ENCODE measurements around the gene CLDN7. TPM values are rescaled to one million over a fixed set of nuclear protein-coding genes. Genes with fewer than 3 reads are reported as not detected.

The CLDN7 gene
- total RNA-seq, 1 donor from 2014 or later = 0.27 TPM

DNA sequence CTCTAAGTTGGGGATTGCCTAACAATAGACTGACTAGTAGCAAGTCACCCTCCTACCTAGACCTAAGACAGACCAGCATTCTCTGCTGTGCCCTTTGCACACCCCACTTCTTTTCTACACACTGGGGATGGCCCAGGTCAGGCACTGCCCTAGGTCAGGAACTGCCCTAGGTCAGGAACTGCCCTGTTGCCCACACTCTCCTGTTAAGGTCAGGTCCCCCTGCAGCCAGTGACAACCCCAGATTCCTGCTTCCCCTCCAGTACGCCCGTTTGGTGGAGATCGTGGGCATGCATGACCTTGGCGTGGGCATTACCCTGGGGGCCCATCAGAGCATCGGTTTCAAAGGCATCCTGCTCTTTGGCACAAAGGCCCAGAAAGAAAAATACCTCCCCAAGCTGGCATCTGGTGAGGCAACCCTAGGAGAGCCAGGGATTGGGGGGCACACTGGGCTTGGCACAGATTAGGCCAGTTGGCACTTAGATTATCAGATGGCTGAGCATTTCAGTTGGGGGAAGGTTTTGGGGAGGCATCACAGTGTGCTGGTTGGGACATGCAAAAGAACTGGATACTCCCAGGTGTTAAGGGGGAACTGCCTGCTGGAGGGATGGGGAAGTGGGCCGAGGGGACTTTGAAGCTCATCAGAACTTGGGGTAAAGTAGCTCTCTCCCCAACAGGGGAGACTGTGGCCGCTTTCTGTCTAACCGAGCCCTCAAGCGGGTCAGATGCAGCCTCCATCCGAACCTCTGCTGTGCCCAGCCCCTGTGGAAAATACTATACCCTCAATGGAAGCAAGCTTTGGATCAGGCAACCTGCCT, 40.8 kb downstream of the CLDN7 start:
- TF ChIP-seq, protein P1, sequence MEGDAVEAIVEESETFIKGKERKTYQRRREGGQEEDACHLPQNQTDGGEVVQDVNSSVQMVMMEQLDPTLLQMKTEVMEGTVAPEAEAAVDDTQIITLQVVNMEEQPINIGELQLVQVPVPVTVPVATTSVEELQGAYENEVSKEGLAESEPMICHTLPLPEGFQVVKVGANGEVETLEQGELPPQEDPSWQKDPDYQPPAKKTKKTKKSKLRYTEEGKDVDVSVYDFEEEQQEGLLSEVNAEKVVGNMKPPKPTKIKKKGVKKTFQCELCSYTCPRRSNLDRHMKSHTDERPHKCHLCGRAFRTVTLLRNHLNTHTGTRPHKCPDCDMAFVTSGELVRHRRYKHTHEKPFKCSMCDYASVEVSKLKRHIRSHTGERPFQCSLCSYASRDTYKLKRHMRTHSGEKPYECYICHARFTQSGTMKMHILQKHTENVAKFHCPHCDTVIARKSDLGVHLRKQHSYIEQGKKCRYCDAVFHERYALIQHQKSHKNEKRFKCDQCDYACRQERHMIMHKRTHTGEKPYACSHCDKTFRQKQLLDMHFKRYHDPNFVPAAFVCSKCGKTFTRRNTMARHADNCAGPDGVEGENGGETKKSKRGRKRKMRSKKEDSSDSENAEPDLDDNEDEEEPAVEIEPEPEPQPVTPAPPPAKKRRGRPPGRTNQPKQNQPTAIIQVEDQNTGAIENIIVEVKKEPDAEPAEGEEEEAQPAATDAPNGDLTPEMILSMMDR (IDR thresholded peaks at IDR 0.05) = no peak
- Mint-ChIP-seq H3K4me3 (ENCODE audit: unreplicated experiment) (no peak overlapping the region), H3K4me1 (ENCODE audit: unreplicated experiment) (peaks cover 51% of the 10 kb centered on the region), H3K27me3 (ENCODE audit: unreplicated experiment) (no peaks in the 10 kb centered on the region), H3K9me3 (ENCODE audit: unreplicated experiment) (no peaks in the 10 kb centered on the region), H3K36me3 (ENCODE audit: unreplicated experiment) (peaks cover 18% of the 10 kb centered on the region), H3K27ac (ENCODE audit: unreplicated experiment) (peak overlapping the region; percentile 99)
- DNase-seq (ENCODE audit: extremely low spot score, unreplicated experiment) = no peak

DNA sequence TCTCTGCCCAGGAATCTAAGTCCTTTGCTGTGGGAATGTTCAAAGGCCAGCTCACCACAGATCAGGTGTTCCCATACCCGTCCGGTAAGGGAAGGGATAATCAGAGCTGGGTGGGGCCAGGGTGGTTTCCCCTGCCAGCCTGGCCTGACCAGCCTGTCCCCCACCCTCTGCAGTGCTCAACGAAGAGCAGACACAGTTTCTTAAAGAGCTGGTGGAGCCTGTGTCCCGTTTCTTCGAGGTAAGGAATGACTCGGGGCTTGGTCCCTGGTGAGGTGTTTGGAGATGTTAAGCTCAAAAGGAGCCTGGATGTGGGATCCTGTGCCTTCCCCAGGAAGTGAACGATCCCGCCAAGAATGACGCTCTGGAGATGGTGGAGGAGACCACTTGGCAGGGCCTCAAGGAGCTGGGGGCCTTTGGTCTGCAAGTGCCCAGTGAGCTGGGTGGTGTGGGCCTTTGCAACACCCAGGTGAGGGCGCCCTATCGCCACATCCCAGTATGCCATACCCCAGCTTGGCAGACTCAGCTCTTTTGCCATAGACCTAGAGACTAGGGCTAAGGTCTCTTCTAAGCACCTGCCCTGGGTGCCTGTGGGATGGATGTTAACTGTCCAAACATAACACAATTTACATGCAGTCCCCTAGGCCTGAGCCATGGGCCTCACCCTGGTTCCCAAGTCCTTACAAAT, 41.5 kb downstream of the CLDN7 start:
- no peaks in the 10 kb centered on the region for H3K9me3 Mint-ChIP-seq (ENCODE audit: unreplicated experiment)
- no peak for DNase-seq (ENCODE audit: extremely low spot score, unreplicated experiment)
- peaks cover 59% of the 10 kb centered on the region for H3K4me1 Mint-ChIP-seq (ENCODE audit: unreplicated experiment)
- TF ChIP-seq, protein P1 (IDR thresholded peaks at IDR 0.05) = peak; percentile 59
- H3K4me3 Mint-ChIP-seq (ENCODE audit: unreplicated experiment) = peak overlapping the region; percentile 97
- peak overlapping the region; percentile 99 for H3K27ac Mint-ChIP-seq (ENCODE audit: unreplicated experiment)
- no peaks in the 10 kb centered on the region for H3K27me3 Mint-ChIP-seq (ENCODE audit: unreplicated experiment)
- peaks cover 16% of the 10 kb centered on the region for H3K36me3 Mint-ChIP-seq (ENCODE audit: unreplicated experiment)

DNA sequence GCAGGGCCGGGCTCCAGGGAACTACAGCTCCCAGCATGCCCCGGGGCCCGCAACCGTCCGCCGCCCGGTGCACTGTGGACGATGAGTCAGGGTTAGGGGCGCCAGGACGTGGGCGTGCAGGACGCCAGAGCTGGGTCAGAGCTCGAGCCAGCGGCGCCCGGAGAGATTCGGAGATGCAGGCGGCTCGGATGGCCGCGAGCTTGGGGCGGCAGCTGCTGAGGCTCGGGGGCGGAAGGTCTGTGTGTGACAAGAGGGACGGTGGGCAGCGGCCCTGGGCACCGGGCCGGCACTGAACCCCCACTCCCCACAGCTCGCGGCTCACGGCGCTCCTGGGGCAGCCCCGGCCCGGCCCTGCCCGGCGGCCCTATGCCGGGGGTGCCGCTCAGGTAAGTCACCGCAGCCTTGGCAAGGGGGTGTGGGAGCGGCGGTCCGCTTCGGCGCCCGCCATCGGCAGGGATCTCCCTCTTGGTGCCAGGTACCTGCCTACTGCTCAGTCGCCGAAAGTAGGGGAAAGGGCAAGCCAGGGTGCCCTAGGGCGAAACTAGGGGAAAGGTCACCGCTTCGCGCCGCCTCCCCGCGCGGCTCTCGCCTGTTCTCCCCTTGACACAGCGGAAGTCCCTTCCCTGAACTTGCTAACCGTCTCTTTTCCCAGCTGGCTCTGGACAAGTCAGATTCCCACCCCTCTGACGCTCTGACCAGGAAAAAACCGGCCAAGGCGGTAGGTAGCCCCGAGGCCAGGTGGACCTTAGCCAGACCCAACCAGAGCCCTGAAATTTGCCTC, 42.3 kb downstream of the CLDN7 start, which contains the start of the genes ACADVL and DLG4:
Gene ACADVL, plus strand, starts transcription at position 127 of the 781 bp plus-strand sequence. Its CDS starts 47 bp downstream, at position 174.
Gene DLG4, minus strand, starts transcription at position 25 of the 781 bp plus-strand sequence.
- no peaks in the 10 kb centered on the region for H3K27me3 Mint-ChIP-seq (ENCODE audit: unreplicated experiment)
- H3K4me1 Mint-ChIP-seq (ENCODE audit: unreplicated experiment) = peaks cover 62% of the 10 kb centered on the region
- peak within 1 kb of the TSS; percentile 97 for H3K4me3 Mint-ChIP-seq (ENCODE audit: unreplicated experiment)
- H3K9me3 Mint-ChIP-seq (ENCODE audit: unreplicated experiment) = no peaks in the 10 kb centered on the region
- H3K27ac Mint-ChIP-seq (ENCODE audit: unreplicated experiment) = peak within 1 kb of the TSS; percentile 99
- DNase-seq (ENCODE audit: extremely low spot score, unreplicated experiment) = peak; percentile 95
- H3K36me3 Mint-ChIP-seq (ENCODE audit: unreplicated experiment) = peaks cover 10% of the 10 kb centered on the region
- TF ChIP-seq, protein P1 (IDR thresholded peaks at IDR 0.05) = no peak

DNA sequence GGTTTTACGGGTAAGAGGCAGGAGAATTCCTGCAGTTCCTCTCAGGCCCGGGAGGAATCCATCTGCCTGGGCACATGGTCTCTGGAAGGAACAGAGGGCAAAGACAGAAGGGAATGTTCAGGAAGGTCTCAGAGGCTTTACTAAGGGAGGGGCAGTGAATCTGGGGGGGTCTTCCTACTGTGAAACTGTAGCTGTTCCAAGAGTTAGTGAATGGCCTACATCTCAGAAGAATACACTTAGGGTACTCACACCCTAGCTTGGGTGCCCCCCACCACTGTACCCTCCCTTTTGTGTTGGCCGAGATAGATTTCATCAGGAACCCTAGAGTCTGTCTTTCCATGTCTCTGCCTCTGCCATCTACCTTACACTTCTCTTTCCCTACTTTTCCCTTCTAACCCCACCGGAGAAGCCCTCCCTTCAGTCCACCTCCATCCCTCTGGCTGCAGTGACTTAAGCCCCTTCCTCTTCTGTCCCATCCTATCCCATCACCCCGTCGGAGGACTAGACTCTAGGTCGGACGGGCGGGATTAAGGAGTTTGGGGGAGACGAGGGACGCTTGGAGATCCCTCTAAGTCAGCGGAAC, 43.0 kb downstream of the CLDN7 start:
- H3K27ac Mint-ChIP-seq (ENCODE audit: unreplicated experiment) = peak overlapping the region; percentile 99
- DNase-seq (ENCODE audit: extremely low spot score, unreplicated experiment) = no peak
- no peaks in the 10 kb centered on the region for H3K27me3 Mint-ChIP-seq (ENCODE audit: unreplicated experiment)
- peak overlapping the region; percentile 97 for H3K4me3 Mint-ChIP-seq (ENCODE audit: unreplicated experiment)
- TF ChIP-seq, protein P1 (IDR thresholded peaks at IDR 0.05) = no peak
- no peaks in the 10 kb centered on the region for H3K9me3 Mint-ChIP-seq (ENCODE audit: unreplicated experiment)
- H3K4me1 Mint-ChIP-seq (ENCODE audit: unreplicated experiment) = peaks cover 61% of the 10 kb centered on the region
- H3K36me3 Mint-ChIP-seq (ENCODE audit: unreplicated experiment) = peaks cover 7% of the 10 kb centered on the region
